ENCODE measurements around the gene ZNF33B. TPM values are rescaled to one million over a fixed set of nuclear protein-coding genes. Genes with fewer than 3 reads are reported as not detected.

ZNF33B gene
- total RNA-seq, 1 donor from 2014 or later: 21.5 TPM

DNA sequence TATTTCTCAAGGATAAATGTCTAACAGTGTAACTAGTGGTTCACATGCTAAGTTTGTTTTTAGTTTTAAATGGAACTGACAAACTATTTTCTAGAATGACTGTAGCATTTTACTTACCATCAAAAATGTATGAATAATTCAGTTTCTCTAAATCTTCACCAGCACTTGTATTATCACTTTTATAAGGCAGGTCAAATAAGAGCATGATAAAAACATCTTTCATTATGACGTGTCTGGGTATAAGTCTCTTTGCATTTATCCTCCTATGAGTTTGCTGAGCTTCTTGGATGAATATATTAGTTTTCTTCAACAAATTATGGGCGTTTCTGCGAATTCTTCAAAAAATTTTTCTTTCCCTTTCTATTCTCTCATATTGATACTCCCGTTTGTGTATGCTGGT lies 19.9 kb downstream of the ZNF33B start:
- Mint-ChIP-seq H3K27me3 (ENCODE audit: low read depth) (no peaks in the 10 kb centered on the region), H3K27ac (ENCODE audit: unreplicated experiment) (no peak overlapping the region), H3K36me3 (ENCODE audit: low read depth) (peaks cover 38% of the 10 kb centered on the region), H3K4me3 (no peak overlapping the region), H3K9me3 (no peaks in the 10 kb centered on the region), H3K4me1 (no peaks in the 10 kb centered on the region)
- DNase-seq (ENCODE audit: low read depth, low spot score): no peak
- no peak for TF ChIP-seq CTCF (conservative IDR thresholded peaks at IDR 0.05)

DNA sequence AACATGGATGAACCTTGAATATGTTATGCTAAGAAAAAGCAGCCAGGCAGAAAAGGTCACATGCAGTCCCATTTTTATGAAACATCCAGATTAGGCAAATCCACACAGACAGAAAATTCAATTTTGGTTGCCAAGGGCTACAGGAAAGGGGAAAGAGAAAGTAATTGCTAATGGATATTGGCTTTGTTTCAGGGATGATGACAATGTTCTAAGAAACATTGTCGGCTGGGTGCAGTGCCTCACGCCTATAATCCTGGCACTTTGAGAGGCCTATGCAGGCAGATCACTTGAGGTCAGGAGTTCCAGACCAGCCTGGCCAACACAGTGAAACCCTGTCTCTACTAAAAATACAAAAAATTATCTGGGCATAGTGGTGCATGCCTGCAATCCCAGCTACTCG lies 23.0 kb downstream of the ZNF33B start:
- peaks cover 3% of the 10 kb centered on the region for H3K9me3 Mint-ChIP-seq
- no peak for TF ChIP-seq CTCF (conservative IDR thresholded peaks at IDR 0.05)
- no peak overlapping the region for H3K4me3 Mint-ChIP-seq
- no peaks in the 10 kb centered on the region for H3K4me1 Mint-ChIP-seq
- DNase-seq (ENCODE audit: low read depth, low spot score): no peak
- peaks cover 49% of the 10 kb centered on the region for H3K36me3 Mint-ChIP-seq (ENCODE audit: low read depth)
- H3K27me3 Mint-ChIP-seq (ENCODE audit: low read depth): no peaks in the 10 kb centered on the region
- no peak overlapping the region for H3K27ac Mint-ChIP-seq (ENCODE audit: unreplicated experiment)

DNA sequence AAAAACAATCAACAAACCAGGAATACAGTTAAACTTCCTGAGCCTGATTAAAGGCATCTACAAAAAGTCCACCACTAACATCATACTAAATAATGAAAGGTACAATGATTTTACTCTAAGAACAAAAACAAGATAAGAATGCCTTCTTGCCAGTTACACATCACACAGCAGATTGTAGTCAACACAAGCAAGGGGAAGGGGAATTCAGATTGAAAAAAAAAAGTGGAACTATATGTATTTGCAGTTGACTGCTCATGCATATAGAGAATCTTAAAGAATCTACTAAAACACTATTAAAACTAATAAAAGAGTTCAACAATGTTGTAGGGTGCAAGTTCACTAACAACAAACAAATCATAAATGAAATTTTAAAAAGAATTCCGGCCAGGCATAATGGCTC lies 28.5 kb downstream of the ZNF33B start:
- Mint-ChIP-seq H3K4me1 (no peaks in the 10 kb centered on the region), H3K36me3 (ENCODE audit: low read depth) (peaks cover 58% of the 10 kb centered on the region), H3K9me3 (peaks cover 11% of the 10 kb centered on the region), H3K4me3 (no peak overlapping the region), H3K27ac (ENCODE audit: unreplicated experiment) (no peak overlapping the region), H3K27me3 (ENCODE audit: low read depth) (no peaks in the 10 kb centered on the region)
- no peak for TF ChIP-seq CTCF (conservative IDR thresholded peaks at IDR 0.05)
- DNase-seq (ENCODE audit: low read depth, low spot score): no peak

GRCh38 chr10:42598249-42598873 lies 40.0 kb downstream of the ZNF33B start:
- no peak for TF ChIP-seq CTCF (conservative IDR thresholded peaks at IDR 0.05)
- Mint-ChIP-seq H3K4me1 (no peaks in the 10 kb centered on the region), H3K27me3 (ENCODE audit: low read depth) (no peaks in the 10 kb centered on the region)

DNA sequence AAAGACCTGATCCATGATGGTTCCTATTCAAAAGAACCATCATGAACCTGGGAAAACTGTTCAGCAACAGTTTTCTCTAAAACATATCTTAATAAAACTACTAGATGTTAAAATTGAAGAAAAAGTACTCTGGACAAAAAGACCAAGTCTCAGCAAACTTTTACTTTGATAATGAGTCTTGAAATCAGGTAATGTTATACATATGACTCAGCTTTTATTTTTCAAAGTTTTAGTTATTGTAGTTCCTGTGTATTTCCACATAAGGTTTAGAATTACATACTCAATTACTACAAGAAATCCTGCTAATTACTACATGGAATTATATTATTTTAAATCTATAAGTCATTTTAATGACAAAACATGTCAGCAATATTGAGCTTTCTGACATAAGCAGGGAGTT lies 42.2 kb downstream of the ZNF33B start:
- H3K9me3 Mint-ChIP-seq: peaks cover 43% of the 10 kb centered on the region

More at GRCh38 chr10:42598249-42598873, 40.0 kb downstream of the ZNF33B start:
- Mint-ChIP-seq H3K36me3 (ENCODE audit: low read depth) (peaks cover 71% of the 10 kb centered on the region), H3K4me3 (no peak overlapping the region), H3K27ac (ENCODE audit: unreplicated experiment) (no peak overlapping the region), H3K9me3 (peaks cover 32% of the 10 kb centered on the region)
- DNase-seq (ENCODE audit: low read depth, low spot score): no peak

More for the DNA sequence above, 42.2 kb downstream of the ZNF33B start:
- Mint-ChIP-seq H3K4me3 (no peak overlapping the region), H3K4me1 (no peaks in the 10 kb centered on the region), H3K27ac (ENCODE audit: unreplicated experiment) (no peak overlapping the region), H3K27me3 (ENCODE audit: low read depth) (no peaks in the 10 kb centered on the region), H3K36me3 (ENCODE audit: low read depth) (peaks cover 76% of the 10 kb centered on the region)
- no peak for TF ChIP-seq CTCF (conservative IDR thresholded peaks at IDR 0.05)
- no peak for DNase-seq (ENCODE audit: low read depth, low spot score)
